HCT116 (cell line): Measurements from ENCODE around the gene CDK2. TPM values are rescaled to one million over a fixed set of nuclear protein-coding genes. Genes with fewer than 3 reads are reported as not detected.
A peak's percentile ranks its signal among the peaks of the same experiment; 100 is the strongest.

Source experiments
- ATAC-seq: fragments of 200-7000 bp; cut with Tn5 transposase; 2 replicates; pipeline ENCODE4 v1.9.1; 2020; ENCODE audit warnings: mild to moderate bottlenecking, moderate library complexity
- BruUV-seq: library from RNA; stranded (reverse); fragments of 400-500 nt; replicated peaks from 2 replicates; lab custom pipeline; 2021; lab: Mats Ljungman, UMichigan
- CTCF ChIA-PET: fragments of 300-600 bp; sonication (Branson Sonifier 250); formaldehyde crosslinking; loops from one replicate; lab custom pipeline; 2021; ENCODE audit warnings: antibody characterized with exemption; lab: Charles Lee
- POLR2A ChIA-PET: fragments of 300-600, 350-600 bp; sonication (Branson Sonifier 250); formaldehyde crosslinking; loops from one replicate; lab custom pipeline; 2021; ENCODE audit warnings: antibody characterized with exemption; lab: Charles Lee
- RAD21 ChIA-PET, 2 experiments: fragments of 300-600 bp; sonication (Branson Sonifier 250); formaldehyde crosslinking; loops; one replicate each; lab custom pipeline; 2023; ENCODE audit warnings: low total read pairs in 2 of 2; ENCODE audit not compliant: uncharacterized antibody in 2 of 2, unreplicated experiment in 2 of 2, low non-redundant PET in 1 of 2; lab: Charles Lee
- DNase-seq: peaks from one replicate; pipeline ENCODE4 v3.0.0-alpha.2; 2010; ENCODE audit warnings: low read depth, low spot score
- H2AFZ ChIP-seq: fragments of 200-600 bp; shearing (Covaris generic), sonication (generic); 2 replicates; pipeline ENCODE4 v1.6.1; 2017; ENCODE audit warnings: low read depth, mixed run types, mixed read lengths, antibody characterized with exemption, low read length; ENCODE audit not compliant: poor library complexity, severe bottlenecking
- H3K27ac ChIP-seq: 2 replicates; pipeline ENCODE4 v1.5.1; 2012; ENCODE audit warnings: low read depth, low read length
- H3K27me3 ChIP-seq: fragments of 200-600 bp; sonication (generic); 2 replicates; pipeline ENCODE4 v1.6.1; 2016; ENCODE audit warnings: mixed run types, low read length, mixed read lengths; ENCODE audit not compliant: insufficient read depth
- H3K36me3 ChIP-seq, 2 experiments: fragments of 200-500 bp in 1 of 2; fragments of 200-600 bp in 1 of 2; sonication (Bioruptor generic) in 1 of 2; sonication (generic) in 1 of 2; 2 replicates each; pipeline versions ENCODE4 v1.5.1 to v1.6.1; 2014 to 2016; ENCODE audit warnings: low read length in 2 of 2, inconsistent platforms in 1 of 2, mixed read lengths in 1 of 2, mixed run types in 1 of 2; ENCODE audit not compliant: insufficient read depth in 2 of 2, control insufficient read depth in 1 of 2
- H3K4me1 ChIP-seq, 2 experiments: fragments of 200-600 bp in 1 of 2; sonication (generic) in 1 of 2; 2 replicates each; pipeline versions ENCODE4 v1.5.1 to v1.6.1; 2012 to 2017; ENCODE audit warnings: low read length in 2 of 2, inconsistent platforms in 1 of 2, mild to moderate bottlenecking in 1 of 2, mixed read lengths in 1 of 2, mixed run types in 1 of 2, moderate library complexity in 1 of 2; ENCODE audit not compliant: insufficient read depth in 2 of 2, control insufficient read depth in 1 of 2
- H3K4me2 ChIP-seq: fragments of 200-600 bp; sonication (generic); 2 replicates; pipeline ENCODE4 v1.6.1; 2017; ENCODE audit warnings: mixed run types, low read length, mixed read lengths
- H3K4me3 ChIP-seq, 2 experiments: fragments of 200-600 bp in 1 of 2; sonication (generic) in 1 of 2; replicated peaks in 1 of 2; 2 replicates each; pipeline ENCODE4 v1.5.1; 2011 to 2016; ENCODE audit warnings: low read length in 2 of 2, control low read depth in 1 of 2, low read depth in 1 of 2, mild to moderate bottlenecking in 1 of 2, mixed read lengths in 1 of 2, mixed run types in 1 of 2
- H3K79me2 ChIP-seq: fragments of 200-600 bp; sonication (generic); 2 replicates; pipeline ENCODE4 v1.6.1; 2017; ENCODE audit warnings: mild to moderate bottlenecking, mixed run types, low read length, moderate library complexity, mixed read lengths; ENCODE audit not compliant: insufficient read depth
- H3K9ac ChIP-seq: fragments of 200-600 bp; sonication (generic); 2 replicates; pipeline ENCODE4 v1.6.1; 2016; ENCODE audit warnings: low read length, mixed read lengths
- H3K9me2 ChIP-seq: fragments of 200-600 bp; sonication (generic), shearing (Covaris generic); 2 replicates; pipeline ENCODE4 v1.6.1; 2017; ENCODE audit warnings: mixed run types, mild to moderate bottlenecking, moderate library complexity; ENCODE audit not compliant: insufficient read depth
- H3K9me3 ChIP-seq, 2 experiments: fragments of 200-500 bp in 1 of 2; fragments of 200-600 bp in 1 of 2; sonication (Bioruptor generic) in 1 of 2; sonication (generic) in 1 of 2; 2 replicates each; pipeline ENCODE4 v1.6.1; 2014 to 2017; ENCODE audit warnings: low read length in 2 of 2, mixed read lengths in 2 of 2, inconsistent platforms in 1 of 2, low read depth in 1 of 2, mild to moderate bottlenecking in 1 of 2, mixed run types in 1 of 2, moderate library complexity in 1 of 2; ENCODE audit not compliant: control insufficient read depth in 1 of 2, insufficient read depth in 1 of 2
- H4K20me1 ChIP-seq: fragments of 200-600 bp; sonication (generic), shearing (Covaris generic); 2 replicates; pipeline ENCODE4 v1.6.1; 2017; ENCODE audit warnings: mixed run types, mild to moderate bottlenecking, moderate library complexity; ENCODE audit not compliant: insufficient read depth
- ATF3 ChIP-seq: IDR thresholded peaks from 2 replicates; pipeline ENCODE4 v1.6.1; 2012
- CBX3 ChIP-seq: IDR thresholded peaks from 2 replicates; pipeline ENCODE4 v1.6.1; 2012; ENCODE audit warnings: low read depth
- CEBPB ChIP-seq: IDR thresholded peaks from 2 replicates; pipeline ENCODE4 v1.6.1; 2012; ENCODE audit warnings: low read depth
- CTCF ChIP-seq, 3 experiments: fragments of 200-600 bp in 1 of 3; sonication (generic) in 1 of 3; IDR thresholded peaks in 2 of 3; conservative IDR thresholded peaks in 1 of 3; 2 replicates each; pipeline ENCODE4 v1.5.1; 2012 to 2017; ENCODE audit warnings: low read depth in 2 of 3, low read length in 2 of 3, antibody characterized with exemption in 1 of 3, borderline replicate concordance in 1 of 3, control low read depth in 1 of 3, mild to moderate bottlenecking in 1 of 3, mixed read lengths in 1 of 3, mixed run types in 1 of 3, moderate library complexity in 1 of 3; ENCODE audit not compliant: insufficient read depth in 1 of 3
- ELF1 ChIP-seq: IDR thresholded peaks from 2 replicates; pipeline ENCODE4 v1.6.1; 2012; ENCODE audit warnings: low read depth, borderline replicate concordance
- EZH2phosphoT487 ChIP-seq: fragments of 200-600 bp; IDR thresholded peaks from 2 replicates; pipeline ENCODE4 v1.6.1; 2018; ENCODE audit warnings: antibody characterized with exemption, borderline replicate concordance
- JUND ChIP-seq: IDR thresholded peaks from 2 replicates; pipeline ENCODE4 v1.6.1; 2012
- MAX ChIP-seq: IDR thresholded peaks from 2 replicates; pipeline ENCODE4 v1.6.1; 2012
- POLR2A ChIP-seq: IDR thresholded peaks from 2 replicates; pipeline ENCODE4 v1.7.0; 2011; ENCODE audit warnings: borderline replicate concordance; ENCODE audit not compliant: insufficient read depth, insufficient read length; ENCODE audit errors: extremely low read depth
- POLR2AphosphoS5 ChIP-seq: IDR thresholded peaks from 2 replicates; pipeline ENCODE4 v1.6.1; 2011; ENCODE audit warnings: mild to moderate bottlenecking, low read depth, low read length, moderate library complexity
- RAD21 ChIP-seq: IDR thresholded peaks from 2 replicates; pipeline ENCODE4 v1.6.1; 2012; ENCODE audit warnings: low read depth, mild to moderate bottlenecking
- REST ChIP-seq: IDR thresholded peaks from 2 replicates; pipeline ENCODE4 v1.6.1; 2012; ENCODE audit warnings: low read depth
- SIN3A ChIP-seq: IDR thresholded peaks from 2 replicates; pipeline ENCODE4 v1.6.1; 2012; ENCODE audit warnings: low read depth
- SP1 ChIP-seq: IDR thresholded peaks from 2 replicates; pipeline ENCODE4 v1.6.1; 2012; ENCODE audit warnings: low read depth
- SRF ChIP-seq: IDR thresholded peaks from 2 replicates; pipeline ENCODE4 v1.6.1; 2012; ENCODE audit warnings: low read depth
- YY1 ChIP-seq: IDR thresholded peaks from 2 replicates; pipeline ENCODE4 v1.6.1; 2011; ENCODE audit warnings: low read length, low read depth, moderate library complexity, mild to moderate bottlenecking; ENCODE audit not compliant: insufficient replicate concordance; ENCODE audit errors: extremely low read depth
- ZBTB33 ChIP-seq: IDR thresholded peaks from 2 replicates; pipeline ENCODE4 v1.6.1; 2011; ENCODE audit warnings: mild to moderate bottlenecking, low read length, moderate library complexity; ENCODE audit not compliant: insufficient replicate concordance; ENCODE audit errors: extremely low read depth
- ZFX ChIP-seq: fragments of 450-650 bp; IDR thresholded peaks from 2 replicates; pipeline ENCODE4 v1.6.1; 2017
- ZNF274 ChIP-seq: fragments of 200-500 bp; sonication (Bioruptor generic); IDR thresholded peaks from 2 replicates; pipeline ENCODE4 v1.6.1; 2014; ENCODE audit warnings: mild to moderate bottlenecking, low read depth, low read length, inconsistent platforms
- intact Hi-C: fragments of 100-400 bp; cut with micrococcal nuclease; formaldehyde crosslinking; loops from 2 replicates; pipeline ENCODE4 v1.10.0; 2022
- total RNA-seq: library from RNA; stranded (reverse); gene quantifications from one replicate; pipeline ENCODE4 v1.2.1, GENCODE V29; 2021; ENCODE audit not compliant: unreplicated experiment

CDK2 gene
- total RNA-seq, 1 experiment from 2014 or later: 90.9 TPM

- peak overlapping the region in 1 of 2 experiments; percentile 47; a peak in 1 of 4 replicates for H3K4me3 ChIP-seq
- H3K4me1 ChIP-seq: peaks cover 17 to 36% of the 10 kb centered on the region in 2 experiments
- H3K9ac ChIP-seq: peak overlapping the region; percentile 49
- TF ChIP-seq YY1: no peak
- no peak for TF ChIP-seq REST
- no peak for TF ChIP-seq ZNF274
- no peak for TF ChIP-seq ZBTB33
- TF ChIP-seq SIN3A: no peak
- TF ChIP-seq ZFX: no peak
- no peak for TF ChIP-seq ATF3
- no peak for TF ChIP-seq RAD21
- TF ChIP-seq EZH2phosphoT487: no peak
- TF ChIP-seq POLR2A: no peak
- TF ChIP-seq ELF1: no peak
- no peak for TF ChIP-seq CEBPB
- no peak for TF ChIP-seq SP1
- TF ChIP-seq JUND: no peak
- TF ChIP-seq SRF: no peak
- no peak for TF ChIP-seq CBX3
- TF ChIP-seq MAX: no peak
- no peak for TF ChIP-seq CTCF (IDR thresholded peaks at IDR 0.05 in 2 of 3, conservative IDR thresholded peaks at IDR 0.05 in 1 of 3; ENCODE audit: borderline replicate concordance in 1 of 3, insufficient read depth in 1 of 3, low read depth in 2 of 3, low read length in 2 of 3)
- no peak for TF ChIP-seq POLR2AphosphoS5
- no peaks in the 10 kb centered on the region for H3K9me2 ChIP-seq
- no peak overlapping the region for H2AFZ ChIP-seq
- no peaks in the 10 kb centered on the region for H3K27me3 ChIP-seq
- ATAC-seq: no peak
- CTCF ChIA-PET: interaction anchor here (4.7 kb wide), 1 partner anchor 24 kb away, joined by 35 read pairs; the partner anchor contains the start of gene SUOX
- POLR2A ChIA-PET: interaction anchor here (1.6 kb wide), 1 partner anchor 249 kb away, joined by 3 read pairs; the partner anchor contains the start of gene RNF41
- H3K36me3 ChIP-seq: peaks cover 18 to 33% of the 10 kb centered on the region in 2 experiments; a peak in 3 of 4 replicates
- intact Hi-C loops: no loop called here
- H4K20me1 ChIP-seq: no peaks in the 10 kb centered on the region
- H3K27ac ChIP-seq: peak overlapping the region; percentile 50; the same call in 1 of the 2 replicates
- H3K79me2 ChIP-seq: peaks cover 37% of the 10 kb centered on the region
- no peaks in the 10 kb centered on the region for H3K9me3 ChIP-seq
- peak overlapping the region; percentile 65 for H3K4me2 ChIP-seq
- BruUV-seq: no TSS peak
- no peak for DNase-seq
- RAD21 ChIA-PET: no interaction called here
Observed at GRCh38 chr12:55972456-55972855, 5.8 kb downstream of the CDK2 start.
